Kidney (tissue), 14 donors: ENCODE data around the gene SLC6A15. TPM values are rescaled to one million over a fixed set of nuclear protein-coding genes. Genes with fewer than 3 reads are reported as not detected.

Source experiments
- DNase-seq, 5 donors: peaks; one replicate each; pipeline ENCODE4 v3.0.0-alpha.2; 2013 to 2020
- FAIRE-seq: peaks from 2 replicates; lab custom pipeline; 2012; peaks lifted over from hg19 to GRCh38; lab: Jason Lieb, UNC
- H3K27ac ChIP-seq, 2 donors: one replicate each; pipeline ENCODE4 v1.7.0; 2013; ENCODE audit warnings: low read depth in 2 of 2, low read length in 2 of 2, inconsistent platforms in 1 of 2
- H3K27me3 ChIP-seq: one replicate; pipeline ENCODE4 v1.7.1; 2013; ENCODE audit warnings: low read length, inconsistent platforms; ENCODE audit not compliant: control insufficient read depth, insufficient read depth
- H3K36me3 ChIP-seq, 3 donors: one replicate each; pipeline versions ENCODE4 v1.7.0 to v1.7.1; 2013; ENCODE audit warnings: low read length in 3 of 3, control low read depth in 1 of 3, inconsistent platforms in 1 of 3; ENCODE audit not compliant: insufficient read depth in 3 of 3, control insufficient read depth in 2 of 3
- H3K4me1 ChIP-seq, 3 donors: one replicate each; pipeline versions ENCODE4 v1.7.0 to v1.7.1; 2013; ENCODE audit warnings: low read length in 3 of 3, inconsistent platforms in 1 of 3, low read depth in 1 of 3; ENCODE audit not compliant: control insufficient read depth in 2 of 3, insufficient read depth in 2 of 3
- H3K4me3 ChIP-seq, 3 donors: one replicate each; pipeline versions ENCODE4 v1.7.0 to v1.8.1; 2013; ENCODE audit warnings: low read length in 3 of 3, control low read depth in 1 of 3, inconsistent platforms in 1 of 3
- H3K9ac ChIP-seq, 3 donors: one replicate each; pipeline versions ENCODE4 v1.7.0 to v1.7.1; 2013; ENCODE audit warnings: low read length in 3 of 3, control low read depth in 1 of 3, inconsistent platforms in 1 of 3
- H3K9me3 ChIP-seq, 3 donors: one replicate each; pipeline versions ENCODE4 v1.7.0 to v1.7.1; 2013; ENCODE audit warnings: low read length in 3 of 3, control low read depth in 1 of 3, inconsistent platforms in 1 of 3; ENCODE audit not compliant: control insufficient read depth in 2 of 3, insufficient read depth in 1 of 3
- CTCF ChIP-seq: IDR thresholded peaks from 3 replicates; pipeline ENCODE4 v1.5.1; 2012; ENCODE audit warnings: mild to moderate bottlenecking, moderate library complexity, borderline replicate concordance; ENCODE audit not compliant: insufficient read depth; ENCODE audit errors: extremely low read depth
- intact Hi-C: fragments of 100-400 bp; cut with DNase I; formaldehyde crosslinking; loops from one replicate; pipeline ENCODE4 v1.11.1; 2022
- polyA plus RNA-seq: library from polyadenylated mRNA; stranded (reverse); fragments of 350-450 nt; fragmentation: Illumina TruSeq; extraction: RNeasy Lipid Tissue Mini Kit (QIAGEN cat#74804); gene quantifications from one replicate; pipeline ENCODE4 v1.2.3, GENCODE V29; 2014; ENCODE audit warnings: low read depth, low replicate concordance; ENCODE audit not compliant: insufficient read depth
- total RNA-seq: library from RNA; stranded (reverse); fragmentation: NEBNext Ultra II Directional; extraction: Animal tissue kit (Norgen Biotek cat#: 25700); gene quantifications from one replicate; pipeline ENCODE4 v1.2.1, GENCODE V29; 2021
- donor health status: control.
- donor health status: control.
- donor health status: control.
- donor health status: control.
- donor health status: control.
- donor health status: DM: yes; HTN: yes; CAD: no.
- donor health status: Normal renal cell carcinoma (clear cell type).

Gene SLC6A15
- total and polyA plus RNA-seq, 2 donors from 2014 or later, result 0.28 TPM; not detected in 1

DNA sequence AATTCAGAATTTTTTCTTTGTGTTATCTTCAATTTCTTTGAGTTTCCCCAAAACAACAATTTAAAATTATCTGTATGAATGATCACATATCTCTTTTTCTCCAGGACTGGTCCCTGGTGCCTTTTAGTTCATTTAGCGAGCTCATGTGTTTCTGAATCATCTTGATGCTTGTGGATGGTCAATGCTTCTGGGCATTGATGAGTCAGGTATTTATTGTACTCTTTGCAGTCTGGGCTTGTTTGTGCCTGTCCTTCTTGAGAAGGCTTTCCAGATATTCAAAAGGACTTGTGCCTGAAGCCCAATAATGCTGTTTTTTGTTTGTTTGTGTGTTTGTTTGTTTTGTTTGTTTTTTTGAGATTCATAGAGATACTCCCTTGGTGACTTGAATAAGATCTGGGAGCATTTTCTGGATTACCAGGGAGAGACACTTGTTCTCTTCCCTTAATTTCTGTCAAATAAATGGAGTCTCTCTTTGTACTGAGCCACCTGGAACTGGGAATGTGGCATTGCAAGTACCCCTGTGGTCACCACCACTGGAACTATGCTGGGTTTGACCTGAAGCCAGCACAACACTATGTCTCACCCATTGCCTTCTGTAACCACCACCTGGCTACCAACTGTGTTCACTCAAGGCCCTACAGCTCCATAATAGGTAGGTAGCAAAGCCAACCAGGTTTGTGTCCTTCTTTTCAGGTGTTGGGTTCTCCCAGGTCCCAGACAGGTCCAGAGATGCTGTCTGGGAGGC lies 56.3 kb downstream of the SLC6A15 start:
- no peak for FAIRE-seq
- Histone ChIP-seq H3K9me3 (no peaks in the 10 kb centered on the region), H3K27me3 (no peaks in the 10 kb centered on the region), H3K36me3 (no peaks in the 10 kb centered on the region), H3K27ac (no peak overlapping the region), H3K4me3 (no peak overlapping the region), H3K9ac (no peak overlapping the region), H3K4me1 (no peaks in the 10 kb centered on the region)
- no peak for DNase-seq
- TF ChIP-seq CTCF, result no peak
- intact Hi-C loops, result no loop called here

- no peak for TF ChIP-seq CTCF
- DNase-seq, result no peak
- no peaks in the 10 kb centered on the region for H3K9me3 ChIP-seq
- H3K4me1 ChIP-seq, result no peaks in the 10 kb centered on the region
- intact Hi-C loops, result no loop called here
- no peaks in the 10 kb centered on the region for H3K36me3 ChIP-seq
- no peak overlapping the region for H3K9ac ChIP-seq
- H3K27ac ChIP-seq, result no peak overlapping the region
- no peak overlapping the region for H3K4me3 ChIP-seq
- FAIRE-seq, result no peak
- no peaks in the 10 kb centered on the region for H3K27me3 ChIP-seq
Observed at GRCh38 chr12:84843593-84844144, 68.9 kb downstream of the SLC6A15 start.

DNA sequence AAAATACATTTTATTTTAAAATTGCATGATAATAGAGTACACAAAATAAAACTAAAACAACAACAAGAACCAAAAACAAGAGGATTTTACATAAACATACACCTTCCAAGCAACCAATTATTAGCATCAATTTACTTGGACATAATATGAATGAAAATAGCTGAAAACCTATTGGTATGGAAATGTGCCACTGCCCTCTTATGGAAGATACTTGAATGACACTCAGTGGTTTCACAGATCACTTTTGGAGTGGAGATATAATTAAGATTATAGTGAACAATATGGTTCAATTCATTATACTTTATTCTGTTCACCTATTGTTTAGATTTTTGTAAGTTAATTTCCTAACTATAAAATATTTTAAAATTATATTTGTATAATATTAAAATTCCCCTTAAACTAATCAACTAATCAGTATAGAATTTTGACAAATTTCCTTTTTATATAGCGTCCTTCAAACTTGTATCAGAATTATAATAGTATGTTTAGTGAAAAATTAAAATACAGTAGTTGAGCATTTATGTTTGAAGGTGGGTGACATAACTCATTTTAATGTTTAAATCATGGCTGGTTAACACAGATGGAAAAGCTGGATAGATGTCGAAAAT lies 70.1 kb downstream of the SLC6A15 start:
- intact Hi-C loops, result no loop called here
- H3K9ac ChIP-seq, result no peak overlapping the region
- no peaks in the 10 kb centered on the region for H3K4me1 ChIP-seq
- H3K4me3 ChIP-seq, result no peak overlapping the region
- FAIRE-seq (peak; percentile 94), DNase-seq (peak in 2 of 5 donors; percentile 53 to 58)
- H3K9me3 ChIP-seq, result no peaks in the 10 kb centered on the region
- TF ChIP-seq CTCF, result peak; percentile 25
- H3K27me3 ChIP-seq, result no peaks in the 10 kb centered on the region
- H3K36me3 ChIP-seq, result no peaks in the 10 kb centered on the region
- H3K27ac ChIP-seq, result no peak overlapping the region
